DND-41 (cell line): ENCODE measurements around the gene ARFIP1.

Experiments used
- ATAC-seq: fragments of 200-7000 bp; cut with Tn5 transposase; 3 replicates; pipeline ENCODE4 v1.9.1; 2021; ENCODE audit warnings: low read depth; ENCODE audit not compliant: insufficient read depth
- DNase-seq: peaks from one replicate; pipeline ENCODE4 v3.0.0-alpha.2; 2020
- H2AFZ ChIP-seq: 2 replicates; pipeline ENCODE4 v1.6.0; 2012; ENCODE audit warnings: low read depth, low read length
- H3K27ac ChIP-seq: 2 replicates; pipeline ENCODE4 v1.5.1; 2012; ENCODE audit warnings: low read length, inconsistent platforms
- H3K27me3 ChIP-seq: fragments of 200-600 bp; sonication (generic); 2 replicates; pipeline ENCODE4 v1.6.0; 2012; ENCODE audit warnings: low read length, mild to moderate bottlenecking, inconsistent platforms; ENCODE audit not compliant: insufficient read depth, poor library complexity
- H3K36me3 ChIP-seq: 2 replicates; pipeline ENCODE4 v1.5.1; 2012; ENCODE audit warnings: low read length, inconsistent platforms; ENCODE audit not compliant: insufficient read depth
- H3K4me1 ChIP-seq: 2 replicates; pipeline ENCODE4 v1.5.1; 2012; ENCODE audit warnings: mild to moderate bottlenecking, low read length; ENCODE audit not compliant: insufficient read depth
- H3K4me2 ChIP-seq: 2 replicates; pipeline ENCODE4 v1.6.0; 2012; ENCODE audit warnings: mild to moderate bottlenecking, moderate library complexity, low read length, inconsistent platforms; ENCODE audit not compliant: insufficient read depth
- H3K4me3 ChIP-seq, 2 experiments: fragments of 200-600 bp in 1 of 2; shearing (Covaris generic) in 1 of 2; 2 replicates each; pipeline ENCODE4 v1.5.1; 2012 to 2016; ENCODE audit warnings: inconsistent platforms in 2 of 2, low read length in 2 of 2, mild to moderate bottlenecking in 2 of 2, low read depth in 1 of 2, moderate library complexity in 1 of 2
- H3K79me2 ChIP-seq: 2 replicates; pipeline ENCODE4 v1.6.0; 2012; ENCODE audit warnings: low read length, inconsistent platforms; ENCODE audit not compliant: insufficient read depth
- H3K9ac ChIP-seq: 2 replicates; pipeline ENCODE4 v1.6.0; 2012; ENCODE audit warnings: low read depth, mild to moderate bottlenecking, inconsistent platforms, low read length, moderate library complexity
- H3K9me3 ChIP-seq: 2 replicates; pipeline ENCODE4 v1.5.1; 2012; ENCODE audit warnings: low read length, moderate library complexity, mild to moderate bottlenecking, inconsistent platforms; ENCODE audit not compliant: insufficient read depth, severe bottlenecking
- H4K20me1 ChIP-seq: 2 replicates; pipeline ENCODE4 v1.6.0; 2012; ENCODE audit warnings: low read length; ENCODE audit not compliant: insufficient read depth
- CTCF ChIP-seq: IDR thresholded peaks from 2 replicates; pipeline ENCODE4 v1.5.1; 2012; ENCODE audit warnings: borderline replicate concordance, low read length, moderate library complexity, mild to moderate bottlenecking; ENCODE audit not compliant: poor library complexity, severe bottlenecking; ENCODE audit errors: extremely low read depth
- EZH2 ChIP-seq: IDR thresholded peaks from 3 replicates; pipeline ENCODE4 v1.6.1; 2012; ENCODE audit warnings: borderline replicate concordance, low read depth, mild to moderate bottlenecking, moderate library complexity, low read length, inconsistent platforms; ENCODE audit not compliant: severe bottlenecking

The ARFIP1 gene

GRCh38 chr4:152808670-152809069 is 28.9 kb downstream of the ARFIP1 start:
- Histone ChIP-seq H2AFZ (no peak overlapping the region), H3K4me1 (peaks cover 10% of the 10 kb centered on the region), H3K9ac (no peak overlapping the region), H3K79me2 (no peaks in the 10 kb centered on the region), H3K27me3 (no peaks in the 10 kb centered on the region), H3K4me2 (no peak overlapping the region), H3K4me3 (no peak overlapping the region), H3K36me3 (no peaks in the 10 kb centered on the region), H3K27ac (no peak overlapping the region), H3K9me3 (peaks cover 4% of the 10 kb centered on the region), H4K20me1 (no peaks in the 10 kb centered on the region)
- TF ChIP-seq CTCF: no peak
- no peak for TF ChIP-seq EZH2
- DNase-seq (no peak), ATAC-seq (no peak)

- no peak overlapping the region for H2AFZ ChIP-seq
- no peak overlapping the region for H3K4me2 ChIP-seq
- peaks cover 10% of the 10 kb centered on the region for H3K4me1 ChIP-seq
- no peak overlapping the region for H3K4me3 ChIP-seq
- no peak for ATAC-seq
- TF ChIP-seq EZH2: no peak
- TF ChIP-seq CTCF: no peak
- DNase-seq: no peak
- no peaks in the 10 kb centered on the region for H3K27me3 ChIP-seq
- H3K9me3 ChIP-seq: peaks cover 4% of the 10 kb centered on the region
- no peak overlapping the region for H3K9ac ChIP-seq
- no peaks in the 10 kb centered on the region for H3K79me2 ChIP-seq
- no peak overlapping the region for H3K27ac ChIP-seq
- H4K20me1 ChIP-seq: no peaks in the 10 kb centered on the region
- H3K36me3 ChIP-seq: no peaks in the 10 kb centered on the region; the same call in 1 of the 2 replicates
Measured at GRCh38 chr4:152810715-152811287, 31.0 kb downstream of the ARFIP1 start.

- Histone ChIP-seq H3K79me2 (no peaks in the 10 kb centered on the region), H4K20me1 (no peaks in the 10 kb centered on the region), H2AFZ (no peak overlapping the region), H3K4me1 (no peaks in the 10 kb centered on the region), H3K27ac (no peak overlapping the region), H3K9me3 (peaks cover 7% of the 10 kb centered on the region), H3K27me3 (no peaks in the 10 kb centered on the region), H3K36me3 (no peaks in the 10 kb centered on the region; the same call in 1 of the 2 replicates), H3K4me3 (no peak overlapping the region), H3K4me2 (no peak overlapping the region), H3K9ac (no peak overlapping the region)
- TF ChIP-seq EZH2 (no peak), CTCF (no peak)
- no peak for DNase-seq
- no peak for ATAC-seq
Measured at GRCh38 chr4:152815078-152815477, 35.3 kb downstream of the ARFIP1 start.

GRCh38 chr4:152817331-152817730 is 37.6 kb downstream of the ARFIP1 start:
- H3K9me3 ChIP-seq: peaks cover 7% of the 10 kb centered on the region
- no peak overlapping the region for H2AFZ ChIP-seq
- TF ChIP-seq CTCF (no peak), EZH2 (no peak)
- no peaks in the 10 kb centered on the region for H4K20me1 ChIP-seq
- no peaks in the 10 kb centered on the region for H3K27me3 ChIP-seq
- no peak overlapping the region for H3K27ac ChIP-seq
- H3K79me2 ChIP-seq: no peaks in the 10 kb centered on the region
- H3K4me2 ChIP-seq: no peak overlapping the region
- ATAC-seq (no peak), DNase-seq (no peak)
- H3K36me3 ChIP-seq: no peaks in the 10 kb centered on the region; the same call in 1 of the 2 replicates
- H3K4me1 ChIP-seq: no peaks in the 10 kb centered on the region
- H3K4me3 ChIP-seq: no peak overlapping the region
- H3K9ac ChIP-seq: no peak overlapping the region
